HG02678 (cell line): ENCODE measurements around the gene NCKAP5.
A peak's percentile ranks its signal among the peaks of the same experiment; 100 is the strongest.

Experiments
- ATAC-seq: cut with Tn5 transposase; IDR thresholded peaks from one replicate; pipeline ENCODE4 v1.9.1; 2021; ENCODE audit warnings: mild to moderate bottlenecking, moderate library complexity; ENCODE audit not compliant: unreplicated experiment

Gene NCKAP5

DNA sequence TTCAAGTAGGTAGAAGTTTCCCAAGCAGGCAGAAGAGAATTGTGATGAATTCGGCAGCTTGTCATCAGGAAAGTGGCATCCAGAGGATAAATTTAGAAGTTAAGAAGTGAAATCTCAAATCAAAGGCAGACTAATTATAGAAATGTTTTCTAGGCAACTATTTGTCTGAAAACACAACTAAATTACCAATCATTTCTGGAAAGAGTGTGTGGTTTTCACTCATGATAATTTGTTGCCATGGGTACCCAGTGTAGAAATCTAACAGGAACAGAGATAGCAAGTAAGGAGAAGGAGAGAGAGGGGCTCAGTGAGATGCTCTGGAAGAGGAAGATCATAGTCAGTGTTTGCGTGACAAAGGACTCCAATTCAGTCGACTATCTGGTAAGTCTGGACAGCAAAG is 208.1 kb downstream of the NCKAP5 start:
- ATAC-seq: peak; percentile 56

DNA sequence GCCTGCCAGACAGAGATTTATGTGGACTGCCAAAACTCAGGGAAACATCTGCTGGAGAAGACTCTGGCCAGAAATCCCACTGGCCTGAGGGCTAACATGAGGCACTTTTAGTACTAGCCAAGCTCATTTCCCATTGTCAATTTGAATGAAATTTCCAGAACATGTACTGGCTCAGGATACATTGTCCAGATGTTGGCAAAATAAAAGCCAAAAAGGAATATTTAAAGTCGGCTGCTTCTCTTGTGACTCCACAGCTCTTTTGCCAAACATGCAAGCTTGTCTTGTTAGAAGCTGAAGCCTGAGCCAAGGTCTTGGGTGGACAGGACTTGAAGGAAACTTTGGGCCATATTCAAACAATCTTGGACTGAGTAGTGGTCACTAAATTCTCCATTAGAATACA is 215.5 kb downstream of the NCKAP5 start:
- ATAC-seq: no peak

GRCh38 chr2:133346654-133347053 is 221.6 kb downstream of the NCKAP5 start:
- ATAC-seq: no peak

DNA sequence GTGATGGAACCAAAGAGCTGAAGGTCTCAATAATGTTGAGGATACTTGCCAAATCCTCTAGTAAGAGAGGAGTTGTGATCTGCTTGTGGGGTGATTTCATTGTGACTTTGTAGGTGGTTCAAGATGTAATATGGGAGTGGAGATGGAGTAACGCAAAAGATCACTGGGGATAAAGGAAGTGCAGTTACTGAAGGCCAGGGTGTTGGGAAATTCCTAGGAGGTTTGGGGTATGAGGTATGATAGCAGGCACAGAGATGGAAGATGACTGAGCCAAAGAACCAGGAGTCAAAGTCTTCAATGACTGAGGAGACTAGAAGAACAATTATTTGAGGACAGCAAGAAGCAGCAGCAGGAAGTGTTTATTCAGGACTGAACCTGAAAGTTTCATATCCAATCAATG is 222.6 kb downstream of the NCKAP5 start:
- no peak for ATAC-seq

- no peak for ATAC-seq
Observed at GRCh38 chr2:133344849-133345248, 223.4 kb downstream of the NCKAP5 start.

DNA sequence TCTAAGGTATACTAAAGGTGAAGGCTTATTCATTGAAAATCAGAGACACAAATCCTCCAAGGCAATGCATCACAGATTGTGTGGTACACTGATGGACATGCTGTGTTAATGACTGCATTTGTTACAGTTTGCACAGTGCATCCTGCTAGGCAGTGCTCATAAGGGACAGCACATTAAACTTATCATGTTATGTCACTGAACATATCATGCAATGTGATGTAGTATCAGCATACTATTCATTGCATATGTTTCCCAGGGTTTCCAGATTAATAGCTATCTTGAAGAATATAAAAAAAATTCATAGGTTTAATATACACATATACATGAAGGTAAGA is 225.3 kb downstream of the NCKAP5 start:
- ATAC-seq: no peak

GRCh38 chr2:133342286-133343017 is 225.8 kb downstream of the NCKAP5 start:
- no peak for ATAC-seq

GRCh38 chr2:133341575-133341974 is 226.7 kb downstream of the NCKAP5 start:
- no peak for ATAC-seq

DNA sequence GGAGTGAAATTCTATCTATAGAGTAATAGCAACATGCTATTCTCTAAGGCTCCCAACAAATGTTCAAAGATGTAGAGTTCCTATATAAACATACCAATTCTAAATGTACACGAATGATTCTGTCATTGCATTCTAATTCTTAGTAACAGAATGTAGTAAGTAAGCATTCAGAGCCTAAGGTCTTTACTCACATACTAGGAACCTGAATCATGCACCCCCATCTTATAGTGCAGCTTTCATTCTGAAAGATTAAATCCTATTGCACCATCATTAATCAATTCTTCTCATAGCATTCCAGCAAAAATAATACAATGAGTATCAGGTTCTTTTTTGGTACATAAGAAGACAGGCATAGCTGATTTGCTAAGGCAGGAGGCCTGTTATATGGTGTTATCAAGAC is 230.0 kb downstream of the NCKAP5 start:
- no peak for ATAC-seq

DNA sequence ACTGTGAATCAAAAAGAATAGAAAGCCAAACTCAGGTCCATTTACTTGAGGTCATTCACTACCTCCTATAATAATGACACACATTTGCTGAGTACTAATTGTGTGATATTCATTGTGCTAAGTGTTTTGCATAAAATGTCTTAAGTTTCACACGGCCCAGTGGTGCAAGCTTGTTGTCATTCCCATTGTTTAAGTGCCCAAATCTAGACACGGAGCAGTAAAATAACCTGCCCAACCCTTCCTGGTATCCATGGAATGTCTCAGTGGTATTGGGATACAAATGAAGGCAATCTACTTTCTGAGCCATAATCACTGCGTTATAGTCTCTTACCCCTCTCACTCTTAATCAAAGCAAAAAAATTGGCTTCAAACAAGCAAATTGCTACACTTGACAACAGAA is 233.3 kb downstream of the NCKAP5 start:
- ATAC-seq: no peak

GRCh38 chr2:133333181-133333580 is 235.1 kb downstream of the NCKAP5 start:
- no peak for ATAC-seq

- ATAC-seq: no peak
Observed at GRCh38 chr2:133331436-133331835, 236.8 kb downstream of the NCKAP5 start.

DNA sequence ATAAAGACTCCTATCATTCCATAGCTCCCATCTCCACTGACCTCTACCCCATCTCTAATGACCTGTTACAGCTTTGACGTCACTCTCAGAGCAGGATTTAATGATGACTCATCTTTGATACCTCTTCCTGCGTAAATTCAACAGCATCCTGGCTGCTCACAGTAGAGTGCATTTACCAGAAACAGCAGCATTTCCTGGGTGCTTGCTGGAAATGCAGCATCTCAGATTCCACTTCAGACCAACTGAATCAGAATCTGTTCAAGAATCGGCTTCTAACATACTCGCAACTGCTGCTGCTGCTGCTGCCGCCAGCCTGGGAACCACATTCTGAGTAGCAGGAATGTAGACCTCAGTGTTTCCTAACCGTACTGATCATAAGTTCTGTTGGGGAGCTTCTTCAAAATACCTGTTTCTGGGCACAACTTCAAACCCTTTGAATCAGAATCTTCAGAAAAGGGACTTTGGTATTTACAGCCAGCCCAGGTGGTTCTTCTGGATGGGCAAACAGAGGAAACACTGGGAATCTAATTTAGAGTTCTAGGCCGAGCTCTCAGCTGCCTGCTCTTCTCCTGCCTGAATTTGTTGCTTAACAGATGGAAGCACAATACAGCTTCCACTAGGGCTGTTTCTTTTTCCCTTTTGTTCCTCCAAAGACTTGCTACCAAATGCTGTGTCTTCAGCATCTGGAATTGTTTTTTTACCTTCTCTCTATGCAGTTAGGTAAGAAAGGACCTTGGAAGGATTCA is 241.4 kb downstream of the NCKAP5 start:
- no peak for ATAC-seq

- no peak for ATAC-seq
Observed at GRCh38 chr2:133324150-133324561, 244.1 kb downstream of the NCKAP5 start.

GRCh38 chr2:133322909-133323308 is 245.4 kb downstream of the NCKAP5 start:
- no peak for ATAC-seq

DNA sequence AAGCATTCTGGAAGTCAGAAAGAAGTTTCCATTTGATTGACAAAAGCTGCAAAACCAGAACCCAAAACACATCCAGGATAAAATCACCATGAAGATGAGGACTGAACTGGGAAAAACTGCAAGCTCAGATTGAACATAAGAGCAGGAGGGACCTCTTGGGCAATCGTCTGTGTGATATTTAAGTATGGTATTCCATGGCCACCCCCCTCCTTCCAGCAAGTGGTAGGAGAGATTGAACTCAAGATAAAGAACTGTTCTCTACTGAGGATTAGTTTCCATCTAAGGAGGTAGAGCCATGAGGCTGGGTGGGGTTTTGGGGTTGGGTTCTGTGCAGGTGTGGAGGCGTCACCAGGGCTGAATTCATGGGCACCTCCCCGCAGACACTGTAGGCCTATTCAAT is 251.1 kb downstream of the NCKAP5 start:
- ATAC-seq: no peak

DNA sequence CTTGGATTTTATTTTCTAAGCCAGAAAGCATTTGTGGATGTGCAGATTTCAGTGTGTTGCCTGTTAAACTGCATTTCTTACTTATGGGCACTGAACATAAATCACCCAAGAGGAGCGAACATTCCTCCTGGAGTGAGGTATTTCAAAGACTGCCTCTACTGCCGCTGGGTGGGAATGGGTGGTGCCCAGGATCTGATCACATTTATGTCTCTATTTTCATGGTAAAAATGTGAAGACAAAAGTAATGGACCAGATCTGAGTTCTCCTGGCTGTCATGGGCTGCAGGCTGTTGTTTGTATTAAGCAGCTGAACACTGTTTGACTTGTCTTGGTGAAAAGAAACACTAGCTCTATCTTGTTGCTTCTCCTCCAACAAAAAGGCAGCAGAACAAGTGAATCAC is 251.7 kb downstream of the NCKAP5 start:
- ATAC-seq: no peak

GRCh38 chr2:133315280-133315679 is 253.0 kb downstream of the NCKAP5 start:
- ATAC-seq: no peak

GRCh38 chr2:133314795-133315194 is 253.5 kb downstream of the NCKAP5 start:
- no peak for ATAC-seq

GRCh38 chr2:133312038-133312729 is 256.1 kb downstream of the NCKAP5 start:
- ATAC-seq: no peak

GRCh38 chr2:133306236-133306635 is 262.0 kb downstream of the NCKAP5 start:
- ATAC-seq: no peak

DNA sequence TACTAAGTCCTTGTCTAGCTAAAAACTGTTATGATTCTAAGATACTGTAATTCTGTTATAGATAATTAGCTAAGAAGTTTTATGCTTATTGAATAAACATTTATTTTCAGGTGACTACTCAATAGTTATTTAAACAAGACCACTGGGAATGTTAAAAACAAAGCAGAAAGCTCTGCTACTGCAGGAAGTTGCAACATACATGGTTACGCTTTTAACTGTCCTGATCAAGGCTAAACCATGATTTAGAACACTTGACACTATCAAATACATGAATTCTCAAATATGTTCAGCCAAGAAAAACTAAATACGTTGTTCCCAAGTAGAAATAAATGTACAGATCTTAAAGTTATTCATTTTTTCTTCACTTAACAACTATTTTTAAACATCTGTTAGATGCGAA is 263.9 kb downstream of the NCKAP5 start:
- ATAC-seq: no peak
